GM13977 (cell line): Measurements from ENCODE around the gene ELAVL4.
"Not testable (repeated sequence)": the region's sequence is repeated elsewhere in the genome, so short reads cannot be mapped to it uniquely, and the experiment has no call there.

Source experiments
- DNase-seq: peaks from one replicate; pipeline ENCODE4 v3.0.0; 2012; ENCODE audit warnings: low spot score
- in situ Hi-C: fragments of 300-500 bp; cut with MboI; formaldehyde crosslinking; loops from one replicate; pipeline ENCODE4 v1.12.0; 2022; ENCODE audit warnings: low sequenced_read_pairs, low pct_unique_long_range_greater_than_20kb, mixed read lengths, inconsistent platforms; ENCODE audit not compliant: unreplicated experiment
- TF ChIP-seq, protein P1 (sequence below): IDR thresholded peaks from 2 replicates; pipeline ENCODE4 v1.5.1; 2012; ENCODE audit warnings: mild to moderate bottlenecking, control low read depth; ENCODE audit not compliant: insufficient read depth; ENCODE audit errors: extremely low read depth, missing control alignments

The ELAVL4 gene

DNA sequence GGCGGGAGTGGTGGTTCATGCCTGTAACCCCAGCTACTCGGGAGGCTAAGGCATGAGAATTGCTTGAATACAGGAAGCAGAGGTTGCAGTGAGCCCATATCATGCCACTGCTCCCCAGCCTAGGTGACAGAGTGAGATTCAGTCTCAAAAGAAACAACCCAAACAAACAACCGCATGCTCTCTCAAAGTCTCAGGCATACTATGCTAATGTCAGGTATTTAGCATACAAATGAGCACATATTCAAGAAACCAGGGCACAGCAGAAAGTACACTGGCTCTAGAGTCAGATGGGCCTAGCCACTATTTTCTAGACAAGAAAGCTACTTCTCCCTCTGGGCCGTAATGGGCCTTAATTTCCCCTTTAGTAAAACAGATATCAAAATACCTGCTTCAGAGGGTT is 55.0 kb downstream of the ELAVL4 start:
- in situ Hi-C loops: no loop called here
- DNase-seq: no peak
- TF ChIP-seq, protein P1, sequence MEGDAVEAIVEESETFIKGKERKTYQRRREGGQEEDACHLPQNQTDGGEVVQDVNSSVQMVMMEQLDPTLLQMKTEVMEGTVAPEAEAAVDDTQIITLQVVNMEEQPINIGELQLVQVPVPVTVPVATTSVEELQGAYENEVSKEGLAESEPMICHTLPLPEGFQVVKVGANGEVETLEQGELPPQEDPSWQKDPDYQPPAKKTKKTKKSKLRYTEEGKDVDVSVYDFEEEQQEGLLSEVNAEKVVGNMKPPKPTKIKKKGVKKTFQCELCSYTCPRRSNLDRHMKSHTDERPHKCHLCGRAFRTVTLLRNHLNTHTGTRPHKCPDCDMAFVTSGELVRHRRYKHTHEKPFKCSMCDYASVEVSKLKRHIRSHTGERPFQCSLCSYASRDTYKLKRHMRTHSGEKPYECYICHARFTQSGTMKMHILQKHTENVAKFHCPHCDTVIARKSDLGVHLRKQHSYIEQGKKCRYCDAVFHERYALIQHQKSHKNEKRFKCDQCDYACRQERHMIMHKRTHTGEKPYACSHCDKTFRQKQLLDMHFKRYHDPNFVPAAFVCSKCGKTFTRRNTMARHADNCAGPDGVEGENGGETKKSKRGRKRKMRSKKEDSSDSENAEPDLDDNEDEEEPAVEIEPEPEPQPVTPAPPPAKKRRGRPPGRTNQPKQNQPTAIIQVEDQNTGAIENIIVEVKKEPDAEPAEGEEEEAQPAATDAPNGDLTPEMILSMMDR: no peak

DNA sequence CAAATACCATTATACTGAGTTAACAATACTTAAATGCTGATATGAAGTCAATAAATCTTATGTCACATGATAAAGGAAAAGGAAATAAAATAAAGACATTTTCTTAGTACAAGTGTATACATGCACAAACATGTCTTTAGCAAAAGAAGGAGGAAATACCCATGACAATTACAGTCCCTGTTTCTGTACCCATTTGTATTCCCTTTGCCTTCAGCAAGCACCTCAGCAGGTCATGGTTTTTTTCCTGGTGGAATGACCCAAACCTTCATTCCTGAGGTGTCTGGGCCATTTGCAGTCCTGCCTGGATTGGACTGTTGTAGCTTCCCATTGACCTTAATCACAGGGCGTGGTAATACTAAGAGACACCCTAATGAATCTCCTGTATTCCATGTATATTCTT is 57.6 kb downstream of the ELAVL4 start:
- in situ Hi-C loops, DNase-seq: not testable (repeated sequence)

DNA sequence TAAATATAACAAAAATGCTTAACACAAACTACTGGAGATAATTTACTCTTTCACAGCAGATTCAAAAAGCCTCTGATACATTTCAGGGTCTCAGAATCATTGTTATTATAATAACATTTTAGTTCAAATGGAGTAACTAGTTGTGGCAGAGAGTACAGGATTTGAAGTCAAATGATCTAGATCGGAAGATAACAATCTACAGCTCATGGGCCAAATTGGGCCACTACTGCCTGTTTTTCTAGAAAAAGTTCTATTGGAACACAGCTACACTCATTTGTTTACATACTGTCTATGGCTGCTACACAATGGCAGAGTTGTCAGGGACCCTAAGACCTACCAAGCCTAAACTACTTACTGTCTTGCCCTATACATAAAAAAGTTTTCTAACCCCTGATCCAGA is 63.6 kb downstream of the ELAVL4 start:
- in situ Hi-C loops: no loop called here
- TF ChIP-seq, protein P1: no peak
- no peak for DNase-seq

DNA sequence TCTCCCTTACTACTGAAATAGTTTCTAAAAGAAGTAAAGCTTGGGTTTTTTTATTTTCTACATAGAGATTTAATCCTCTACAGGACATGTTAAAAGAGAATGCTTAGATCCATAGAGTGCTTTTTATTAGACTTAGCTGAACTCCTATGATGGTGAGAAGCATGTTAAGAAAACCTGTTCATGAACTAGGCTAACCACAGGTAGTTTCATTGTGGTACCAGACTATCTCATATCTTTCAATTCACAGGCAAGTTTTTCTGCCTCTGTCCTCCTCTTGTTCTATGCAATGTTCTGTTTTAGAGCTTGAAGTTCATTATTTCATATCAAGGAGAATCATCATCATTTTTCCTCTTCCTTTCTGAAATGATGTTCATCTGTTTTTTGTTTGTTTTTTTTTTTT is 65.4 kb downstream of the ELAVL4 start:
- in situ Hi-C loops: no loop called here
- TF ChIP-seq, protein P1: no peak
- DNase-seq: no peak

DNA sequence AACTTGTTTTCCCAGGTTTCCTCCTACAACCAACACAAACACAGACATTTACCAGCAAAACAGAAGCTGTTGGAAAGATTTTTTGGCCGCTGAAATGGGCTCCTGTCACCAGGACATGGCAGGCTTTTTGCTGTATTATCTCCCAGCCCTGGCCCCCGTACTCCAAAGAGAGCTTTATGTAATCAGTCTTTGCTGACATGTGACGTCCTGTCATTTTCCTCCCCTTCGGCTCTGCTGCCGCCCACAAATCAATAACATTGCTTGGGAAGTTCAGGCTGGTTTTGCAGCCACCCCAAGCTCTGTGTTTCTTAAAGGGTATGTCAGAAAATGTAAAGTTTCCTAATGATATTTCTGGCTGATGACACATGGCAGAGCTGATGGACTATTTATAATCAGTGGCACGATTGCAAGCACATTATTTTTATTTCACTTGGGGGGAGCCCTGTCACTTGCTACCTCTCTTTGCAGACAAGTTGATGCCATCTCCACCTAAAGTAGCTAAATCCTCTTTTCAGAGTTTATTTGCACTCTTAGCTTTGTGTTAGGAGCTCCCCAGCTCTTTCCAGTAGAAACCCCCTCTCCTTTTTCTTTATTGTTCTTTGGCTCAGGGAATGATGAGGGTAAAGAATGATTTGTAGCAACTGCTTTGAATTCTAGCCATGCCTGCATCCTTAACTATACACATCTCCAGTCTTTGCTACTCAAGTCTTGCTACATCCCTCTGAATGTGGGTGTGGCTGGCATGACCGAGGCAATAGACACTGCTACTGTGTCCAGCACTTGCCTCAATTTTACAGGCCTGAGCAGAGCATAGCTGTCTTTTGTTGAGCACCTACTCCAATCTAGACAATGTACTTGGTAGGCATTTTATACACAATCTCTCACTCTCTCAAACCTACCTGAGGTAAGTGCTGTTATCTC is 67.3 kb downstream of the ELAVL4 start:
- in situ Hi-C loops: no loop called here
- TF ChIP-seq, protein P1: no peak
- DNase-seq: no peak

DNA sequence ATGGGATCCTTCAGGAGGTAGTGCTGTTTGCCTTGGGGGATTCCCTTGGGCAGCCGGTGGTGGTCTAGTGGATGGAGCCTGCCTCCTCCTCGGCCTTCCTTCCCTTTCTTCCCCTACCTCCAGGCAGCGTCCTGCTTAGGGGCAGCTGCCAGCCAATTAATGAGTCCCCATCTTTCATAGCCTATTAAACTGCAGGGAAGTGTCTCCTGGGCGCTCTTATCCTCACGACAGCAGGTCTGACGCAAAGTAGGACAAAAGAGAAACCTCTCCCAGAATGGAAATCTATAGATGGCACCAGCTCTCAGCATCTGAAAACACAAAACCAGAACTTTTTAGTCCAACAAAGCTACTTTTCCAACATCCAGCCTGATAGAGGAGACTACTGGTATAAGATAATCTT is 69.3 kb downstream of the ELAVL4 start:
- in situ Hi-C loops: no loop called here
- DNase-seq: no peak
- TF ChIP-seq, protein P1: no peak

DNA sequence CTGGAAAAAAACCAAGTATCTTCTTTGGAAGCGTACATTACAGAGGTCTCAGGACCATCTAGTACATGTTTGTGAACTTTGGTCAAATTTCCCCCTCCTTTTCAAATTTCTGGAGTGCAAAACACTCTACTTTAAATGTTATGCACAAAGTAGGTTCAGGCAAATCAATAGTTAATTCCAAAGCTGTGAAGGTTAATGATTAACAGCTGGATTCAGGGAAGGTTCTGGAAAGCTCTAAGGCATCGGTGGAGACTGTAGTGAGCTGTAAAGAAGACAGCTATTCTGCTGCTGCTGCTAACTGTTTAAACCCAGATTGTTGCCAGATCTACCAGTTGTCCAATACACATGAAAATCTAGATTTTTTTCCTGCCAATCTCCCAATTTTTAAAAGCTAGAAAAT is 70.9 kb downstream of the ELAVL4 start:
- DNase-seq: no peak
- TF ChIP-seq, protein P1: no peak
- in situ Hi-C loops: no loop called here
